GM18498 (cell line): Measurements from ENCODE around the gene DYNLL1.
"Not testable (repeated sequence)": the region's sequence is repeated elsewhere in the genome, so short reads cannot be mapped to it uniquely, and the experiment has no call there.

Experiments used
- ATAC-seq: cut with Tn5 transposase; IDR thresholded peaks from one replicate; pipeline ENCODE4 v1.9.1; 2021; ENCODE audit warnings: mild to moderate bottlenecking, moderate library complexity; ENCODE audit not compliant: unreplicated experiment

Gene DYNLL1

GRCh38 chr12:120495731-120496412, at the start of gene DYNLL1:
DYNLL1 (plus strand) TSS chr12:120496113; CDS start chr12:120496422, 309 bp downstream.
- peak; percentile 91 for ATAC-seq

GRCh38 chr12:120446844-120447178, 49.1 kb upstream of the DYNLL1 start:
- ATAC-seq = not testable (repeated sequence)

GRCh38 chr12:120447992-120448391, 47.9 kb upstream of the DYNLL1 start:
- ATAC-seq = no peak

- not testable (repeated sequence) for ATAC-seq
Measured at GRCh38 chr12:120452524-120452923, 43.4 kb upstream of the DYNLL1 start.

- no peak for ATAC-seq
Measured at GRCh38 chr12:120453060-120453750, 42.7 kb upstream of the DYNLL1 start.

GRCh38 chr12:120453977-120454376, 41.9 kb upstream of the DYNLL1 start:
- ATAC-seq = peak; percentile 57

- ATAC-seq = no peak
Measured at GRCh38 chr12:120455302-120455701, 40.6 kb upstream of the DYNLL1 start.

- ATAC-seq = no peak
Measured at GRCh38 chr12:120457133-120457532, 38.8 kb upstream of the DYNLL1 start.

- ATAC-seq = no peak
Measured at GRCh38 chr12:120460157-120460556, 35.8 kb upstream of the DYNLL1 start.

- ATAC-seq = no peak
Measured at GRCh38 chr12:120462099-120462640, 33.7 kb upstream of the DYNLL1 start.

- no peak for ATAC-seq
Measured at GRCh38 chr12:120463712-120464111, 32.2 kb upstream of the DYNLL1 start.

- no peak for ATAC-seq
Measured at GRCh38 chr12:120465756-120466155, 30.2 kb upstream of the DYNLL1 start.

GRCh38 chr12:120466560-120467315, 29.2 kb upstream of the DYNLL1 start:
- no peak for ATAC-seq

GRCh38 chr12:120467439-120467838, 28.5 kb upstream of the DYNLL1 start:
- no peak for ATAC-seq

GRCh38 chr12:120468325-120468820, 27.5 kb upstream of the DYNLL1 start:
- peak; percentile 15 for ATAC-seq

GRCh38 chr12:120468821-120469449, 27.0 kb upstream of the DYNLL1 start:
- ATAC-seq = peak; percentile 26

GRCh38 chr12:120469450-120470149, 26.3 kb upstream of the DYNLL1 start, which contains the start of gene SRSF9:
SRSF9 (minus strand) TSS chr12:120469748; CDS start chr12:120469609, 139 bp downstream.
- peak; percentile 90 for ATAC-seq

- peak; percentile 21 for ATAC-seq
Measured at GRCh38 chr12:120470150-120470784, 25.6 kb upstream of the DYNLL1 start.

GRCh38 chr12:120472521-120472920, 23.4 kb upstream of the DYNLL1 start:
- ATAC-seq = no peak
